K562 (cell line): ENCODE results near the gene XPA. TPM values are rescaled to one million over a fixed set of nuclear protein-coding genes. Genes with fewer than 3 reads are reported as not detected.
A peak's percentile ranks its signal among the peaks of the same experiment; 100 is the strongest.

ENCODE experiments used
- CAMTA2 ChIP-seq: fragments of 250-450 bp; sonication (Bioruptor Pico); conservative IDR thresholded peaks from 2 replicates; pipeline ENCODE4 v1.5.1; 2022
- DPF2 ChIP-seq: fragments of 450-650 bp; IDR thresholded peaks from 2 replicates; pipeline ENCODE4 v1.6.1; 2016
- MCM5 ChIP-seq: fragments of 450-650 bp; IDR thresholded peaks from 2 replicates; pipeline ENCODE4 v1.6.1; 2016; ENCODE audit warnings: low read depth
- POLR3A ChIP-seq: IDR thresholded peaks from 2 replicates; pipeline ENCODE4 v1.6.1; 2011; ENCODE audit warnings: borderline replicate concordance, mild to moderate bottlenecking, moderate library complexity; ENCODE audit not compliant: insufficient read length, insufficient read depth; ENCODE audit errors: extremely low read depth
- RBM39 ChIP-seq: fragments of 200-400 bp; formaldehyde crosslinking; optimal IDR thresholded peaks from 2 replicates; pipeline ENCODE3; 2018; ENCODE audit warnings: low read depth, low read length
- SAP30 ChIP-seq: fragments of 200-600 bp; sonication (generic); IDR thresholded peaks from 2 replicates; pipeline ENCODE4 v1.6.1; 2012; ENCODE audit warnings: borderline replicate concordance, low read depth, mild to moderate bottlenecking, moderate library complexity, low read length, control low read depth, inconsistent platforms; ENCODE audit not compliant: insufficient read depth, poor library complexity, severe bottlenecking
- SLC30A9 ChIP-seq: fragments of 250-450 bp; sonication (Bioruptor Pico); IDR thresholded peaks from 2 replicates; pipeline ENCODE4 v1.8.0; 2022; ENCODE audit warnings: mild to moderate bottlenecking, moderate library complexity
- SRSF1 ChIP-seq: fragments of 200-400 bp; formaldehyde crosslinking; IDR thresholded peaks from 2 replicates; pipeline ENCODE4 v1.6.1; 2017; ENCODE audit warnings: mild to moderate bottlenecking, low read depth, low read length, moderate library complexity
- SRSF3 ChIP-seq: fragments of 200-400 bp; formaldehyde crosslinking; IDR thresholded peaks from 2 replicates; pipeline ENCODE4 v1.6.1; 2016; ENCODE audit warnings: mild to moderate bottlenecking, low read length, moderate library complexity; ENCODE audit not compliant: insufficient read depth
- TBP ChIP-seq: optimal IDR thresholded peaks from 2 replicates; pipeline ENCODE3; 2011; ENCODE audit warnings: low read depth, low read length, improper control_type of control experiment
- ZNF23 ChIP-seq: fragments of 250-450 bp; sonication (Bioruptor Pico); IDR thresholded peaks from 2 replicates; pipeline ENCODE4 v1.4.0; 2020; ENCODE audit warnings: mild to moderate bottlenecking
- ZNF232 ChIP-seq: sonication (generic); formaldehyde crosslinking; IDR thresholded peaks from 2 replicates; pipeline ENCODE4 v1.8.0; 2022; ENCODE audit warnings: mild to moderate bottlenecking, missing genetic modification reagents
- ZNF584 ChIP-seq: fragments of 200-800 bp; sonication (Bioruptor generic); IDR thresholded peaks from 2 replicates; pipeline ENCODE4 v1.6.1; 2016; ENCODE audit warnings: low read depth, mild to moderate bottlenecking, missing genetic modification characterization, missing compliant biosample characterization
- polyA plus RNA-seq, 8 experiments: library from polyadenylated mRNA; depleted of rRNA in 4 of 8; stranded (reverse) in 5 of 8; unstranded in 3 of 8; fragments of >200 nt; fragmentation: Nextera tagmentation in 2 of 8; fragmentation: Illumina TruSeq in 1 of 8; extraction: Ambion mirVana in 2 of 8; extraction: Trizol in 1 of 8; gene quantifications; 2 replicates each; pipeline versions ENCODE4 v1.2.1 to v1.2.3, GENCODE V29; 2011 to 2014; ENCODE audit warnings: inconsistent platforms in 1 of 8, missing spikeins in 1 of 8
- total RNA-seq, 7 experiments: library from RNA; depleted of rRNA in 6 of 7; stranded (reverse); fragments of >200 nt in 6 of 7; fragmentation: Illumina TruSeq in 2 of 7; extraction: Trizol in 2 of 7; gene quantifications; 2 replicates each; pipeline versions ENCODE4 v1.2.1 to v1.2.3, GENCODE V29; 2011 to 2021; ENCODE audit warnings: low replicate concordance in 1 of 7
- TF ChIP-seq, protein P1 (sequence below): fragments of 200-600 bp; sonication (generic); IDR thresholded peaks from one replicate; pipeline ENCODE4 v1.6.1; 2012; ENCODE audit warnings: mild to moderate bottlenecking, low read depth, low read length, inconsistent platforms
- TF ChIP-seq, protein P2 (sequence below): fragments of 250-450 bp; sonication (Bioruptor Pico); IDR thresholded peaks from 2 replicates; pipeline ENCODE4 v1.5.0; 2022; ENCODE audit warnings: mild to moderate bottlenecking

The XPA gene
- total and polyA plus RNA-seq, 9 of the 15 experiments (the other 6 are each of a cell fraction or from before 2014, with no cell fraction given), result 5.1 to 18.2 (median 14.1) TPM

DNA sequence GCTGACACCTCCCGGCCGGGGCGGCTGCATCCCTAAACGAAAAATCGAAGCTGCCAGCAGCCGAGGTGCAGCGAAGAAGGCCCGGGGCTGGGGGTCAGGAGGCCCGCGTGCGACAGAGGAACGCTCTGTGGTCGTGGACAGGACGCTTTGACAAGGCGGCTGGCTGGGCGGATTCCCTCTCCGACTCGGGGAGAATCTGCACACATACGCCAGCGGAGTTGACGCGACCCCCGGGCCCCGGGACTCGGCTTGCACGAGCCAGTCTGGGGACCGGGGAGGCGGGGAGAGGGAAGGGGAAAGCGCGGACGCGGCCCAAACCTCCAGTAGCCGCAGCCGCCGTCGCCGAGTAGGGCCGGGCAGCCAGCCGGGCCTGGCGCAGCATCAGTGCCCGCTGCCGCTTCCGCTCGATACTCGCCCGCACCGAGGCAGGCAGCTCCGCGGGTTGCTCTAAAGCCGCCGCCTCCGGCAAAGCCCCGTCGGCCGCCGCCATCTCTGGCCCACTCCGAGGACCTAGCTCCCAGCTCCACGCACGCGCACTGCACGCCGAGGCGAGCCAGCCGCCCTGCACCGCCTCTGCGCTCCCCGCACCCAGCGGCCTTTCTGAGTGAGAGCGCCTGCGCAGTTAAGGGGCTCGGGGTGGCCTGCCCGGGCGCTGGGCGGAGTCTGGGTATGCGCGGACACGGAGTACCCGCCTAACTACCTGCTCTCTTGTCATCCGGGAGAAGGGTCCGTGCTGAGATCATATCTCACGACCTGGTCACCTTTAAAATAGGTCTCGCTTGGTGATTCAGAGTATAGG lies at the start of gene XPA (continued):
- TF ChIP-seq ZNF23 (CRISPR knock-in tag), result no peak
- no peak for TF ChIP-seq DPF2
- no peak for TF ChIP-seq MCM5
- no peak for TF ChIP-seq ZNF232
- no peak for TF ChIP-seq SRSF1
- TF ChIP-seq, protein P1, sequence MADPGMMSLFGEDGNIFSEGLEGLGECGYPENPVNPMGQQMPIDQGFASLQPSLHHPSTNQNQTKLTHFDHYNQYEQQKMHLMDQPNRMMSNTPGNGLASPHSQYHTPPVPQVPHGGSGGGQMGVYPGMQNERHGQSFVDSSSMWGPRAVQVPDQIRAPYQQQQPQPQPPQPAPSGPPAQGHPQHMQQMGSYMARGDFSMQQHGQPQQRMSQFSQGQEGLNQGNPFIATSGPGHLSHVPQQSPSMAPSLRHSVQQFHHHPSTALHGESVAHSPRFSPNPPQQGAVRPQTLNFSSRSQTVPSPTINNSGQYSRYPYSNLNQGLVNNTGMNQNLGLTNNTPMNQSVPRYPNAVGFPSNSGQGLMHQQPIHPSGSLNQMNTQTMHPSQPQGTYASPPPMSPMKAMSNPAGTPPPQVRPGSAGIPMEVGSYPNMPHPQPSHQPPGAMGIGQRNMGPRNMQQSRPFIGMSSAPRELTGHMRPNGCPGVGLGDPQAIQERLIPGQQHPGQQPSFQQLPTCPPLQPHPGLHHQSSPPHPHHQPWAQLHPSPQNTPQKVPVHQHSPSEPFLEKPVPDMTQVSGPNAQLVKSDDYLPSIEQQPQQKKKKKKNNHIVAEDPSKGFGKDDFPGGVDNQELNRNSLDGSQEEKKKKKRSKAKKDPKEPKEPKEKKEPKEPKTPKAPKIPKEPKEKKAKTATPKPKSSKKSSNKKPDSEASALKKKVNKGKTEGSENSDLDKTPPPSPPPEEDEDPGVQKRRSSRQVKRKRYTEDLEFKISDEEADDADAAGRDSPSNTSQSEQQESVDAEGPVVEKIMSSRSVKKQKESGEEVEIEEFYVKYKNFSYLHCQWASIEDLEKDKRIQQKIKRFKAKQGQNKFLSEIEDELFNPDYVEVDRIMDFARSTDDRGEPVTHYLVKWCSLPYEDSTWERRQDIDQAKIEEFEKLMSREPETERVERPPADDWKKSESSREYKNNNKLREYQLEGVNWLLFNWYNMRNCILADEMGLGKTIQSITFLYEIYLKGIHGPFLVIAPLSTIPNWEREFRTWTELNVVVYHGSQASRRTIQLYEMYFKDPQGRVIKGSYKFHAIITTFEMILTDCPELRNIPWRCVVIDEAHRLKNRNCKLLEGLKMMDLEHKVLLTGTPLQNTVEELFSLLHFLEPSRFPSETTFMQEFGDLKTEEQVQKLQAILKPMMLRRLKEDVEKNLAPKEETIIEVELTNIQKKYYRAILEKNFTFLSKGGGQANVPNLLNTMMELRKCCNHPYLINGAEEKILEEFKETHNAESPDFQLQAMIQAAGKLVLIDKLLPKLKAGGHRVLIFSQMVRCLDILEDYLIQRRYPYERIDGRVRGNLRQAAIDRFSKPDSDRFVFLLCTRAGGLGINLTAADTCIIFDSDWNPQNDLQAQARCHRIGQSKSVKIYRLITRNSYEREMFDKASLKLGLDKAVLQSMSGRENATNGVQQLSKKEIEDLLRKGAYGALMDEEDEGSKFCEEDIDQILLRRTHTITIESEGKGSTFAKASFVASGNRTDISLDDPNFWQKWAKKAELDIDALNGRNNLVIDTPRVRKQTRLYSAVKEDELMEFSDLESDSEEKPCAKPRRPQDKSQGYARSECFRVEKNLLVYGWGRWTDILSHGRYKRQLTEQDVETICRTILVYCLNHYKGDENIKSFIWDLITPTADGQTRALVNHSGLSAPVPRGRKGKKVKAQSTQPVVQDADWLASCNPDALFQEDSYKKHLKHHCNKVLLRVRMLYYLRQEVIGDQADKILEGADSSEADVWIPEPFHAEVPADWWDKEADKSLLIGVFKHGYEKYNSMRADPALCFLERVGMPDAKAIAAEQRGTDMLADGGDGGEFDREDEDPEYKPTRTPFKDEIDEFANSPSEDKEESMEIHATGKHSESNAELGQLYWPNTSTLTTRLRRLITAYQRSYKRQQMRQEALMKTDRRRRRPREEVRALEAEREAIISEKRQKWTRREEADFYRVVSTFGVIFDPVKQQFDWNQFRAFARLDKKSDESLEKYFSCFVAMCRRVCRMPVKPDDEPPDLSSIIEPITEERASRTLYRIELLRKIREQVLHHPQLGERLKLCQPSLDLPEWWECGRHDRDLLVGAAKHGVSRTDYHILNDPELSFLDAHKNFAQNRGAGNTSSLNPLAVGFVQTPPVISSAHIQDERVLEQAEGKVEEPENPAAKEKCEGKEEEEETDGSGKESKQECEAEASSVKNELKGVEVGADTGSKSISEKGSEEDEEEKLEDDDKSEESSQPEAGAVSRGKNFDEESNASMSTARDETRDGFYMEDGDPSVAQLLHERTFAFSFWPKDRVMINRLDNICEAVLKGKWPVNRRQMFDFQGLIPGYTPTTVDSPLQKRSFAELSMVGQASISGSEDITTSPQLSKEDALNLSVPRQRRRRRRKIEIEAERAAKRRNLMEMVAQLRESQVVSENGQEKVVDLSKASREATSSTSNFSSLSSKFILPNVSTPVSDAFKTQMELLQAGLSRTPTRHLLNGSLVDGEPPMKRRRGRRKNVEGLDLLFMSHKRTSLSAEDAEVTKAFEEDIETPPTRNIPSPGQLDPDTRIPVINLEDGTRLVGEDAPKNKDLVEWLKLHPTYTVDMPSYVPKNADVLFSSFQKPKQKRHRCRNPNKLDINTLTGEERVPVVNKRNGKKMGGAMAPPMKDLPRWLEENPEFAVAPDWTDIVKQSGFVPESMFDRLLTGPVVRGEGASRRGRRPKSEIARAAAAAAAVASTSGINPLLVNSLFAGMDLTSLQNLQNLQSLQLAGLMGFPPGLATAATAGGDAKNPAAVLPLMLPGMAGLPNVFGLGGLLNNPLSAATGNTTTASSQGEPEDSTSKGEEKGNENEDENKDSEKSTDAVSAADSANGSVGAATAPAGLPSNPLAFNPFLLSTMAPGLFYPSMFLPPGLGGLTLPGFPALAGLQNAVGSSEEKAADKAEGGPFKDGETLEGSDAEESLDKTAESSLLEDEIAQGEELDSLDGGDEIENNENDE, result peak; percentile 48
- peak; percentile 65 for TF ChIP-seq TBP
- no peak for TF ChIP-seq ZNF584 (CRISPR knock-in tag)
- no peak for TF ChIP-seq SRSF3
- TF ChIP-seq POLR3A, result no peak
- TF ChIP-seq CAMTA2, result no peak
- TF ChIP-seq RBM39, result no peak
- peak; percentile 52 for TF ChIP-seq SAP30
- TF ChIP-seq SLC30A9, result no peak
- TF ChIP-seq, protein P2, sequence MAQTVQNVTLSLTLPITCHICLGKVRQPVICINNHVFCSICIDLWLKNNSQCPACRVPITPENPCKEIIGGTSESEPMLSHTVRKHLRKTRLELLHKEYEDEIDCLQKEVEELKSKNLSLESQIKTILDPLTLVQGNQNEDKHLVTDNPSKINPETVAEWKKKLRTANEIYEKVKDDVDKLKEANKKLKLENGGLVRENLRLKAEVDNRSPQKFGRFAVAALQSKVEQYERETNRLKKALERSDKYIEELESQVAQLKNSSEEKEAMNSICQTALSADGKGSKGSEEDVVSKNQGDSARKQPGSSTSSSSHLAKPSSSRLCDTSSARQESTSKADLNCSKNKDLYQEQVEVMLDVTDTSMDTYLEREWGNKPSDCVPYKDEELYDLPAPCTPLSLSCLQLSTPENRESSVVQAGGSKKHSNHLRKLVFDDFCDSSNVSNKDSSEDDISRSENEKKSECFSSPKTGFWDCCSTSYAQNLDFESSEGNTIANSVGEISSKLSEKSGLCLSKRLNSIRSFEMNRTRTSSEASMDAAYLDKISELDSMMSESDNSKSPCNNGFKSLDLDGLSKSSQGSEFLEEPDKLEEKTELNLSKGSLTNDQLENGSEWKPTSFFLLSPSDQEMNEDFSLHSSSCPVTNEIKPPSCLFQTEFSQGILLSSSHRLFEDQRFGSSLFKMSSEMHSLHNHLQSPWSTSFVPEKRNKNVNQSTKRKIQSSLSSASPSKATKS (CRISPR knock-in tag), result no peak
